Upper lobe of left lung (tissue), 4 donors: ENCODE data around the gene COBL.

Source experiments
- EP300 ChIP-seq, 4 donors: sonication (generic); formaldehyde crosslinking; IDR thresholded peaks; one replicate each; pipeline ENCODE4 v1.5.1; 2017; ENCODE audit warnings: antibody characterized with exemption in 4 of 4, control low read depth in 2 of 4
- POLR2A ChIP-seq, 4 donors: fragments of 450-650 bp; IDR thresholded peaks; one replicate each; pipeline ENCODE4 v1.5.1; 2016 to 2017; ENCODE audit warnings: antibody characterized with exemption in 4 of 4, mild to moderate bottlenecking in 2 of 4
- TF ChIP-seq, protein P1 (sequence below), 6 experiments: fragments of 450-650 bp in 4 of 6; fragments of 200-600 bp in 2 of 6; sonication (generic) in 2 of 6; IDR thresholded peaks; one replicate each; pipeline ENCODE4 v1.5.1; 2016 to 2019; ENCODE audit warnings: antibody characterized with exemption in 6 of 6

DNA sequence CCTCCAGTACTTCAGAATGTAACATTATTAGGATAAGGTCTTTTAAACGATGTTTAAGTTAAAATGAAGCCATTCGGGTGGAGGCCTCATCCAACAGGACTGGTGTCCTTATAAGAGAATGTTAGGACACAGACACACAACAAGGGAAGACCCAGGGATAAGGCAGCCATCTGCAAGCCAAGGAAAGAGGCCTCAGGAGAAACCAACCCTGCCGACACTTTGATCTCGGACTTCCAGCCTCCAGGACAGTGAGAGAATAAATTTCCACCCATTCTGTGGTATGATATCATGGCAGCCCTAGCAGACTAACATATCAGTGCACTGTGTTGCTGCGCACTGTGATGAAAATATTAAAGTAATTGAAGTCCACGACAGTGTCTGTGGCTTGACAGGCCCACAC is 250.8 kb downstream of the COBL start:
- TF ChIP-seq, protein P1, sequence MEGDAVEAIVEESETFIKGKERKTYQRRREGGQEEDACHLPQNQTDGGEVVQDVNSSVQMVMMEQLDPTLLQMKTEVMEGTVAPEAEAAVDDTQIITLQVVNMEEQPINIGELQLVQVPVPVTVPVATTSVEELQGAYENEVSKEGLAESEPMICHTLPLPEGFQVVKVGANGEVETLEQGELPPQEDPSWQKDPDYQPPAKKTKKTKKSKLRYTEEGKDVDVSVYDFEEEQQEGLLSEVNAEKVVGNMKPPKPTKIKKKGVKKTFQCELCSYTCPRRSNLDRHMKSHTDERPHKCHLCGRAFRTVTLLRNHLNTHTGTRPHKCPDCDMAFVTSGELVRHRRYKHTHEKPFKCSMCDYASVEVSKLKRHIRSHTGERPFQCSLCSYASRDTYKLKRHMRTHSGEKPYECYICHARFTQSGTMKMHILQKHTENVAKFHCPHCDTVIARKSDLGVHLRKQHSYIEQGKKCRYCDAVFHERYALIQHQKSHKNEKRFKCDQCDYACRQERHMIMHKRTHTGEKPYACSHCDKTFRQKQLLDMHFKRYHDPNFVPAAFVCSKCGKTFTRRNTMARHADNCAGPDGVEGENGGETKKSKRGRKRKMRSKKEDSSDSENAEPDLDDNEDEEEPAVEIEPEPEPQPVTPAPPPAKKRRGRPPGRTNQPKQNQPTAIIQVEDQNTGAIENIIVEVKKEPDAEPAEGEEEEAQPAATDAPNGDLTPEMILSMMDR (IDR thresholded peaks at IDR 0.05), result no peak
- TF ChIP-seq POLR2A (IDR thresholded peaks at IDR 0.05), result no peak
- TF ChIP-seq EP300 (IDR thresholded peaks at IDR 0.05), result no peak
